Activated CD4-positive, alpha-beta T cell treated with anti-CD3 and anti-CD28 coated beads, Interleukin-2, amount 50 U/mL, for 48 hours (primary cell): ENCODE measurements around the gene IQCN.

Source experiments
- DNase-seq, 2 experiments: peaks; one replicate each; pipeline ENCODE4 v3.0.0-alpha.2; 2020

IQCN gene

DNA sequence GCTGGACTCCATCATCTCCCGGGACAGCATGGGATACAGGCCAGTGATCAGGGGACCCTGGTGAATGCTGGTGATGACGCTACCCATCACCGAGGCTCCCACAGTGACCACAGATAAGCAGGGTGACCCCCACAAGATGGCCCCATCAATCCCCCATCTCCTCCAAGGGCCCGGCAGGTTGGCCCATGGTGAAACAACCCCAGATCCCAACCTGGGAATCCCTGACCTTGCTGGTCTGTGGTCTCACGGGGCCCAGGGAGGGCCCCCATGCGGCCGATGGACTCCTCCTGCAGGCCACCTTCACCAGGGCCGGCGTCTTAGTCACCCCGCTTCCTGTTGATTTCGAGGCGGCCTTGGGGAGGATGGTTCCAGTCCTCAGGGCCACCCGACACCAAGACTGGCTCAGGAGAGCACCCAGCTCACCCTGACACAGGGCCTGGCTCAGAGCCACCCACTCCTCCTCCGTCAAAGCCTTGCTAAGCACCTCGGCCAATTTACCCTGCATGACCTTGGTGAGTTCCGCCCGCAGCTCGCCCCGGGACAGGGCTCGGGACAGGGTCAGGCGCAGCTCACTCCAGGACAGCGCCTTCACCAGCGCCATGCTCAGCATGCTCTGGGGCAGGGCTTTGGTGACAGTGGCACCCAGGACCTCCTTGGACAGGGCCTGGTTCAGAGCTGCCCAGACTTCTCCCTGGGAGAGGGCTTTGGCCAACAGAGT is 10.0 kb downstream of the IQCN start:
- no peak for DNase-seq

DNA sequence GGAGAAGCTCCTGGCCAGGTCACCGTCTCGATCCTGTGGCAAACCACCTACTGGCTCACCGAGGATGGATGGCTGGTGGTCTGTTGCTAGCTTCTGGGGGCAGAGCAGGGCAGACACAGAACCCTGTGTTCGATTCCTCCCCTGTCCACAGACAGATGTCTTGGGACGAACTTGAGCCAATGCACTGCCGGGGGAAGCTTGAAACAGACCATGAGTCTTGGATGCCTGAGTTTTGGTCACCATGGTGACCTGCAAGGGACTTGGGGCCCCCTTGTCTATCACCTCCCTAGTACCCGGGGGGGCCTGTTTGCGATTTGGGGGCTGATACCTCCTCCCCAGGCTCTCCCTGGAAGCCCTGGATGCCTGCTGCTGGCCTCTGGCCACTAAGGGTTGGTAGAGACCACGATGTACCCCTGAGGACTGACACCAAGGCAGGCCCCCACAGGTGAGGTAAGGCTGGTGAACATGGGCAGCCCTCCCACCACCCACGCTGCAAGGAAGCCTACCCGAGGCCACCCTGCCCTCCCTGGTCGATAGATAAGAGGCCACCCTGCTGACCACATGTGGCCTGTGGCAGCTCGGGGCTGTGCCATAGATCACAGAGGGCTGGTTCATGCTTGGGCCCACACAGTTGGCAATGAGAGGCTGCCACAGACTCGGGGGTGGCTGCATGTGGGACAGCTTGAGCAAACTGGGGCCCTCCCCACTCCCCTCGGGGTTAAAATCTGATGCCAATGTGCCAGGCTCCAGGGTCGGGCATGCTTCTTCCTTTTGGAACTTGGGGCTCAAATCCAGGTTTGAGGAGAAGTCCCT is 10.7 kb downstream of the IQCN start:
- DNase-seq = no peak

DNA sequence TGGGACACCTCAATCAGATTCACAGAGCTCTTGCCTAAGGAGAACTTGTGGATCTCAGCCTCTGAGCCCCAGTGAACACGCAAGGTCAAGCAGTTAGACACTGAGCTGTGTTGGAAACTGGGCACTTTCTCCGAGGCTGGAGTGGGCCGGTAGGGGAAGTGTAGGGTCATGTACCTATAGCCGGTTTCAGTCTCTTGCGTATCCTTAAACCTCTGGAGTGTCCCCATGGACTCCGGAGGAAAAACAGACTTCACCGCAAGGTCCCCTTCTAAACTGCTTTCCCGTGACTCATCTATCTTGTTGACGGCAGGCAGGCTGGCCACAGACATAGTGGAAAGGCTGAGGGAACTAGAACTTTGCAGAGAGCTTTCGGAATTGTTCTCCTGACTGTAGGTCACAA is 11.3 kb downstream of the IQCN start:
- no peak for DNase-seq

DNA sequence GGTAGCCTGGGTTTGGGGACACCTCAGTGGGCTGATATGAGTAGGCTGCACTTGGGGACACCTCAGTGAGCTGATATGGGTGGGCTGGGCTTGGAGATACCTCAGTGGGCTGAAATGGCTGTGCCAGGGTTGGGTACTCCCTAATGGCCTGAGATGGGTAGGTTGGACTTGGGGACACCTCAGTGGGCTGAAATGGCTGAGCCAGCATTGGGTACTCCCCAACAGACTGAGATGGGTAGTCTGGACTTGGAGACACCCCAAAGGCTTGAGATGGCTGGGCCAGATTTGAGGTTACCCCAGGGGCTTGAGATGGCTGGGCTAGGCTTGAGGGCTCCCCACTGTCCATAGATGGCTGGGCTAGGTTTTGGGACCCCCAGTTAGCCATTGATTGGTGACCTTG is 12.1 kb downstream of the IQCN start:
- DNase-seq = no peak

DNA sequence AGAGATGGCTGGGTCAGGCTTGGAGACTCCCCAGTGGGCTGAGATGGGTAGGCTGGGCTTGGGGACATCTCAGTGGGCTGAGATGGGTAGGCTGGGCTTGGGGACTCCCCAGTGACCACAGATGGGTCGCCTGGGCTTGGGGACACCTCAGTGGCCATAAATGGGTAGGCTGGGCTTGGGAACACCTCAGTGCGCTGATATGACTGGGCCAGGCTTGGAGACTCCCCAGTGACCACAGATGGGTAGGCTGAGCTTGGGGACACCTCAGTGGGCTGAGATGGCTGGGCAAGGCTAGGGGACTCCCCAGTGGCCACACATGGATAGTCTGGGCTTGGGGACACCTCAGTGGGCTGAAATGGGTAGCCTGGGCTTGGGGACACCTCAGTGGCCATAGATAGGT is 12.8 kb downstream of the IQCN start:
- DNase-seq = no peak

DNA sequence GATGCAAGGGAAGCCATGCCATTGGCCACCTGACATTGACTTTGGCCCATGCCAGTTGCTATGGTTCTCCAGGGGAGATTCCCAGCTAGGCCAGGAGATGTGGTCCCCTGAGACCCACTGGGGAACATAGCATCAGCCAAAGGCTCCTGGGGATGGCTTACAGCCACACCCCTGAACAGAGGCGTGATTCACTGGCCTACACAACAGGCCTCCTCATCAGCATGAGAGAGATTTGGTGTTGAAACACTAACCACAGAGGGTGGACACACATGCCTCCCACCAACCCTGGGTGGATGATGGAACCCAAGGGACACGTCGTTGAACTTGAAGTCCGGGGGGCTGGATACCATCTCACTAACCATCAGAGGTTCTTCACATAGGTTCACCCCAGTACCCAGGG is 14.4 kb downstream of the IQCN start:
- DNase-seq = no peak

DNA sequence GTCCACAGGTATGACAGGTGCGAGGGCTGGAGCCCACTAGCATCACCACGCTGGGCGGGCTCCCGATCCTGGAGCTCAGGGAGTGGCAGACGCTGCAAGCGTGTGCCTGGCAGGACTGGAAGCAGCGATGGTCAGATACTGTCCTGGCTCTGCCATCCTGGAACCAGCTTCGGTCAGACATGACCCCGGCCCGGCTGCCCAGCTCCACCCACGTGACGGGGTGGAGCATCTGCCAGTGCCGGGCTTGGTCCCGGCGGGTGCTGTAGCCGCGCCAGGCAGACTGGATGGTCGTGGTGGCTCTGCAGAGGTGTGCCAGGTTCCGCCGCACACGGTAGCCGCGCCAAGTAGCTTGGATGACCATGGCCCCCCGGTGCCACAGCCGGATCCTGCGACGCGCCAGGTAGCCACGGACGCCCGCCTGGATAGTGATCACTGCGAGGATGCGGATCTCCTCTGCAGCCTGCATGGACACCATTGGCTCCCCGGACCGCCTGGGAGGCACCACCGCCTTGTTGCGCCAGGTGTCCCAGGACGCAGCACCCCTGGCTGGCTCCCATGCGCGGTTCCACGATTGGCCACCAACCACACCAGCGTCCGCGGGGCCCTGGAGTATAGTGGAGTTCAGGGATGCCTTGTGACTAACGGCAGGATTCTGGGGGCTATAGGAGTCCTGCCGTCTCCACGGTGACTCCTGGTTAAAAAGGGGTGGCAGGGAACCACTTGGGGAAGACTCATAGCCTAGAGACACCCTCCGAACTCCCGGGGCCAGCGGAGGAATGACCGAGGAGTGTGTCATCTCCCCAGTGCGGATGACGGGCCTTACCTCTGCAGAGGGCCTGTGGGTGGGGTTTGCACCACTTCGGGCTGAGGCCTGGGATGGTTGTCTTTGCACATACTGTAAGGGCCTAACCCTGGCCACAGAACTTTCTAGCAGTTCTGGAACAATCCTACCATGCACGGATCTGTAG is 16.5 kb downstream of the IQCN start:
- DNase-seq = no peak

DNA sequence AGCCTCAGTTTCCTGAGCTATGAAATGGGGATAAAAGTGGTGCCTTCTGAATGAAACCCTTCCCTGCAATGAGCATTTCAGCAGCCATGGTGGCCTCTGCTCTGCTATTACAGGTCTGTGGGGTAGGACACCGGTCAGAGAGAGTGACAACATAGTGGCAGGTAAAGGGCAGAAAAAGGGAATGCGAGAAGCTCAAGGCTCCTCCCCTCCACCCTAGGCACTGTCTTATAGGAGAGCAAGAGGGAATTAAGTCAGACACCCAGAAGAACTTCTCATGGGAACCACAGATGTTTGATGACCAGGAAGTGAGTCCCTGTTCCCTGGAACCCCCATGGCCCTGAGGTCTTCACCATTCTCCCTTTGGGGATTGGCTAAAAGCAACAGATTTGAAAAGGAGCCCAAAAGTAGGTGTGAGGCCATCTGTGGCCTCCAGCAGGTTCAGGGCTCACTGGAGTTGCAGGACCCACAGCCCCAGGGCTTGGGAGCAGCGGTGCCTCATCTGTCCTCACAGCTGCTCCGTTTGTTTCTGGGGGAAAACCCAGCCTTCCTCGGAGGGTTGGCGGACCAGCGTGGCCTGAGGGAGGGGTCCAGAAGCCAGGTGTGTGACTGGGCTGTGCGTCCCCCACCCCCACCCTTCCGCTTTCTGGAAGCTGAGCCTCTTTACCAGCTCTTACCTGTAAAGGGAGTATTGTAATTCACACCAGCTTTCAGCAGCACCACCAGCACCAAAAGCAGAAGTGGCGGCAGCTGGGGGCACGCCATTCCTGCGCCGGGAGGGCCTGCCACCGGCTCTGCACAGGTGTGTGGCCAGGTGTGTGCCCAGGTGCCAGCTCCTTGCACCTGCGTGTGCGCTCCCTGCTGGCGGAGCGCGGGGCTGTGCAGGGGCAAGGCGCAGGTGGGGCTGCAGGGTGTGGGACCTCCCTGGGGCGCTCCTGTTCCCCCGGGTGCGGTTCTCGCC is 19.4 kb downstream of the IQCN start:
- DNase-seq = no peak

DNA sequence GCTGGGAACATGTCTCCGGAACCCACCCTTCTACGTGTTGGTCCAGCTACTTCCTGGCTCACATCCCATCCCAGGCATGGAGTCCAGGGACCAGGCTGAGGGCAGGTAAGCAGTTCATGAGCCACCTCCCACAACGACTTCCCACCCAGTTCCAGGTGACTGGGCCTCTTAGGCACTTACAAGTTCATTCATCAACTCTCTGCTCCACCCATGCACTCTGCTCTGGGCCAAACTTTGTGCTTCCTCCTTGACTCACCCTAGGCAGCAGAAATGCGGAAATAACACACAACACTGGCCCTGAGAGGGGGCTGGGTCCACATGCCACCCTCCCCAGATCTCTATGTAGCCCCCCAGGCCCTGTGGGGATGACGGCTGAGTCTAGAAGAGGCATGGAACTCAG is 20.5 kb downstream of the IQCN start:
- no peak for DNase-seq

DNA sequence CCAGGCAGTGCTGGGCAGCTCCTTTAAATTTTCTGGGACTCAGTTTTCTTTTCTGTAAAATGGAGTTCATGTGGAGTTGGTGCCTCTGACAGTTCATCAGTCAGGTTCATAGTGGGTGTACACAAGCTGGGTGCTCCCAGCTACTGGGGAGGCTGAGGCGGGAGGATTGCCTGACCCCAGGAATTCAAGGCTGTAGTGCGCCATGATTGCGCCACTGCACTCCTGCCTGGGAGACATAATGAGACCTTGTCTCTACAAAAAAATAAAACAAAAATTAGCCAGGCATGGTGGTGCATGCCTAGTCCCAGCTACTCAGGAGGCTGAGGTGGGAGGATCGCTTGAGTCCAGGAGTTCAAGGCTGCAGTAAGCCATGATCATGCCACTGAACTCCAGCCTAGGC is 21.1 kb downstream of the IQCN start:
- no peak for DNase-seq

DNA sequence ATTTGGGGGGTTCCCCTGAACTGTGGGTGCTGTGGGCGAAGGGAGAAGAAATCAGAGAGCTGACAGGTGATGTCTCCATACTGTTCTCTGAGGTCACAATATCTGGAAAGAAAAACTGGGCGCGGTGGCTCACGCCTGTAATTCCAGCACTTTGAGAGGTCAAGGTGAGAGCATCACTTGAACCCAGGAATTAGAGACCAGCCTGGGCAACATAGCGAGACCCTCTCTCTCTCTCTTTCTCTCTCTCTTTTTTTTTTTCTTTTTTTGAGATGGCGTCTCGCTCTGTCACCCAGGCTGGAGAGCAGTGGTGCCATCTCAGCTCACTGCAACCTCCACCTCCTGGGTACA is 21.9 kb downstream of the IQCN start:
- no peak for DNase-seq

DNA sequence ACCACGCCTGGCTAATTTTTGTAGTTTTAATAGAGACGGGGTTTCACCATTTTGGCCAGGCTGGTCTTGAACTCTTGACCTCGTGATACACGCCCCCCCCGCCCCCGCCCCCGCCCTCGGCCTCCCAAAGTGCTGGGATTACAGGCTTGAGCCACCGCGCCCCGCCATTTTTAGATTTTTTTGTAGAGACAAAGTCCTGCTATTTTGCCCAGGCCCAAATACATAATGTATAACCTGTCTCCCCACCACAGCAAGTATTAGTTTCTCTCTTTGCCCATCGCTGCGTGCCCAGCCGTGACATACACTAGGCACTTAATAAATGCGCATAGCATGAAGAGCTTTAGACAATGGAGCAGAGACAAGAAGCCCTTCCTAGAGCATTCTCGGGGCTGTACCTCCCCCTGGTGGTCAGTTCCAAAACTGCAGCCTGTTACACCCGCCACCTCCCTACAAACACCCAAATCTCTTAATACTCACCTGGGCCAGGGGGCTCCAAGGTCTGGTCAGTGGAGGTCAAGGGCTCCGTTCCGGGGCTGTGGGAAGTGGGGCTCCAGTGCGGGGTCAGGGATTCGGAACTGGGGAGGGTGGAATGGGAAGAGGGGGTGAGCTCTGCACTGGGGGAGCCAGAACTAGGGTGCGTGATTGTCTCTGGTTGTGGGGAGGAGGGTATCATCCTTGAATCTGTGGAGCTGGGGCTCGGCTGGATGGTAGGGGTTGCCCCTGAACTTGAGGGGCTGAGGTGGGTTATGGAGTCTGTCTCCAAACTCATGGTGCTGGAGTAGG is 22.5 kb downstream of the IQCN start:
- peak; percentile 88 to 90 for DNase-seq

DNA sequence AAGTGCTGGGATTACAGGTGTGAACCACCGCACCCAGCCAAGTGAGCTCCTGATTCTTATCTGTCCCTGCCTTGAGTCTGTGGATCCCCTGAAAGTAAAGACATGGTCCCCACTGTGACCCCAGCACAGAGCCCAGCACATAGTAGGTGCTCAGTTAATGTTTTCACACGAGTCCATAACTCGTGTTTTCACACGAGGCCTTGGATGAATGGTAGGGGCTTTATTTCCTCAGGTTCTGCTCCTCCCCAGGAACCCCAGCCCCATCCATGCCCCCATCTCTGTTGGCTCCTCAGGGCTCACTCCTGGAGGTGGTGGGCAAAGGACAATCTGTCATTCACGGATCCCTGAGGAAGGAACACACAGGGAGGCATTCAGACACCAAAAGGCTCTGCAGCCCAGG is 24.4 kb downstream of the IQCN start:
- DNase-seq = no peak

DNA sequence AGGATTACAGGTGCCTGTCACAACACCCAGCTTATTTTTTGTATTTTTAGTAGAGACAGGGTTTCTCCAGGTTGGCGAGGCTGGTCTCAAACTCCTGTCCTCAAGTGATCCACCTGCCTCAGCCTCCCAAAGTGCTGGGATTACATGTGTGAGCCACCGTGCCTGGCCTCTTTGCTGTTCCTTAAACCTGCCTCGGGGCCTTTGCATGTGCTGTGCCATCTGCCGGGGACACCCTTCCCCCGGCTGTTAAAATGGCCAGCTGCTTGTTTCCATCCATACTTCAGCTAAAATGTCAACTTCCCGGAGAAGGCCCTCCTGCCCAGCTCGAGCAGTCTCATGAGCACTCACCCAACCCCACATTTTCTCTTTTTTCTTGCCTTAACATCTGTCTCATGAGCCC is 29.0 kb downstream of the IQCN start:
- DNase-seq = no peak

DNA sequence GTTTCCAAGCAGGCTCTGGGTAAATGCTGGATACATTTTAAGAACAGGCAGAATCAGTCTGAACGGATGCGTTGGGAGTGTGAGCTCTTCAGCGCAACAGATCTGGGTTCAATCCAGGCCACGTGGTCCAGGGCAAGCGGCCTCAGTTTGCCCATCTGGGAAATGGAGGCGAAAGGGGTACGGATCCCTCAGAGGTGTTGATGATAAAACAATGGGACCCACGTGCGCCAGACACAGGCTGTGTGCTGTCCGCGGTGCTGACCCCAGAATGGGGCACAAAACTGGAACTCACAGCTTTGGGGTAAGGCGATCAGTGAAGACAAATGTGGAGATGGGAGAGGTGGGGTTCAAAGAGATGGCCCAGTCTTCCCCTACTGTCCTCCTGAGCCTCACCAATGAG is 34.9 kb downstream of the IQCN start:
- no peak for DNase-seq

DNA sequence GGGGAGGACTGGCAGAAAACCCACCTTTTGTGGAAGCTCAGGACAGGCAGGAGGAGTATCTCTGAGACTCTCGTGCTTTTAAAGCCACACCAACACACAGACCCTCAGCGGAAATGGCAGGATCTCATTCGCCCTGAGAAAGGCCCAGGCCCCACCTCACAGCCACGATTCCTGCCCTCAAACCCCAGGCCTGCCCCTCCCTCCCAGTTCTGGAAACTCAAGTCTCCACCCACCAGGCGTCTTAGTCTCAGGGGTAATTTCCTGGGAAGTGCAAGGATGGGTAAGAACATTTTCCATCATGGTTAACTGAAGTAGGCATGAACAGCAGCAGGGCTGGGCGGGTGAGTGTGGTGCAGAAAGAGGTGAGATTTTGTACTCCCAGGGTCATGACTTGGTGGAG is 40.1 kb downstream of the IQCN start:
- no peak for DNase-seq

DNA sequence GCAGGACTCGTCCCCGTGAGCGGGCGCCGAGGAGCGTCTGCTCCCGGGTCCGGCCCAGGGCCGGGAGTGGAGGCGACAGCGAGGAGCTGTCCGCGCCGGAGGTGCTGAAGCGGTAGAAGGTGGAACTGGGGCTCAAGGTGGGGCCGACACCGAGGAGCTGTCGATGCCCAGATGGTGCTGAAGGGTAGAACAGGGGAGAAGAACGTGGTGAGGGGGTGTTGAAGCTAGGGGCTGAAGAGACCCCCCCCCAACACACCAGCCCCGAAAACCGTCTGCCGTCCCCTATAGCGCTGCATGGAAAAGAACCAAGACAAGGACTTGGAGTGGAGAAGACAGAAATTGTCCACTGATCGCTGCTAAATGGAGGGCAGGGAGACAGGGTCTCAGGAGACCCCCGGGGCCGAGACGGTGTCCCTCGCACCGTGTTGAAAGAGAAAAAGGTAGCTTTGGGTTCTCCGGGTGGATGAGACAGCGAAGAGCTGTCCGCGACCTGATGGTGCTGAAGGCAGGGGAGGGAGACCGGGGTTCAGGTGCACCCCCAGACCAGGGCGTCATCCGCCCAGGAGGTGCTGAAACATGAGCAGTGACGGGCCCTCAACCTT is 40.9 kb downstream of the IQCN start:
- peak; percentile 49 to 56 for DNase-seq

DNA sequence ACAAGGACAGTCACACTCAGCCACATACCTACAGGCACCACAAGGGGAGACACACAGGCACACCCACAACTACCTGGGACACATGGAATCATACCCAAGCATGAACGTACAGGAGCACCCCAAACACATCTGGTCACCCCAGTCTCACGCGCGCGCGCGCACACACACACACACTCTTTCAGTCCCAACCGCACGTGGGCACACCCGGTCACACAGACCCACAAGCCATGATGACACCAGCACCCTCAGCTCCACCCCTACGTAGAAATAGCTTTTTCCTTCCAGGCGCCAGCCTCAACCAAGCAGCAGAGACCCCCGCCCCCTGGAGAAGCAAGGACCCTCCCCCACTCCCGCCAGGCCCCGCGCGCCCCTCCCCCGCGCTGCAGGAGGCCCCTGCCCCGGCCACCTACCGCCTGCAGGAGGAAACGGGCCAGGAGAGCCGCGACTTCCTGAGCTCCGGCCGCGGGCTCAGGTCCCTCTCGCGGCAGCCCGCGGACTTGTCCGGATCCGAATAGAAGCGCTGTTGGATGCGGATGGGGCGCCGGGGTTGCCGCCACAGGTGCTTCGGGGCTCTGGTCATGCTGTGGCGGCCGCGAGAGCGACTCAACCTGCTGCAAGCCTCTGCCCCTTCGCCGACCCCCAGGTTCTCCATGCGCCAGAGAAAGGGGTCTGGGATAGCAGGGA is 41.6 kb downstream of the IQCN start:
- DNase-seq = no peak

DNA sequence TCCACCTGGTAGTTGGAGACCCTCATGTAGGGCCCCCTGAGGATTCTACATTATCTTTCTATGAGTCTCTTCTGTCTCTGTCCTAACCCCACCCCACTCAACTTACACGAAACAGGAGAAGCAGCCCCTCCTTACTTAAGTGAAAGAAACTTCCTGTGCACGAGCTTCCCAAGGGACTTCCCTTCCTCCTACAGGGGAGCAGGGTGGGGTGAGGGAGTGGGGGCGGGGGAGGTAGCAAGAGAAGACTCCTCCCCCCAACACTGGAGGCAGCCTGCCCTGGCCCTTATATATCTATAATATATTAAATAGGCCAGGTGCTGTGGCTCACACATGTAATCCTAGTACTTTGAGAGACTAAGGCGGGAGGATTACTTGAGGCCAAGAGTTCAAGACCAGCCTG is 42.5 kb downstream of the IQCN start:
- no peak for DNase-seq

DNA sequence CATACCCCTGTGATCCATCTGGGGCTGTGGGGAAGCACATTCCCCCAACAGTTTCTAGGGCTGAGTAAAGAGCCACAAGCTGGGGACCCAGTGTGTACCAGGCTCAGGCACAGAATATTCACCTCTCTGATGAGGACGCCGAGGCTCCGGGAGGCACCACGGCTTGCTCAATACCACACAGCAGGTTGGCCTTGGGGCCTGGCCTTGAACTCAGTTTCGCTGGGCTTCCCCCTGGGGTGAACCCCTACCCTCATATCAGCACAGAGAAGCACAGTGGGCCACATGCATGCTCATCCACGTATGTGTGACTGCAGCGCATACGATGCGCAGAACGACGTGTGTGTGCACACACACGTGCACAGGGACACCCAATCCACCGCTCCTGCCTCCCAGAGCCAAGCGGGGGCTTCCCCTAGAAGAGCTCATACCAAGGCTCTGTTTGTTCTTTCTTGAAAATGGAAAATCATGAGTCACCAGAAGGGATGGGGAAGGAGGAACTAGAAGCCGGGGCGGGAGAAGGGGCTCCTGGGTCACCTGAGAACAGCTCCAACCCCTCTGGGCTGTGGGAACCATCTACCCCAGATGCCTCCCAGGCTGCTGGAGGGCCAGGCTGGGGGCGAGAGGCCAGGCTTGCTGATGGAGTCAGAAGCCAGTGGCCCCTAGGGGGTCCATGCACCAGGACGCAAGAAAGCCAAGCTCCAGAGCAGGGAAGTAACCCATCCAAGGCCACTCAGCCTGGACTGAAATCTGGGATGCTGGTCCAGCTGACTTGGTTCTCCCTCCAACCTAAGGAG is 43.1 kb downstream of the IQCN start:
- no peak for DNase-seq
